ENCODE measurements around the gene COG8.
"Not testable (repeated sequence)": the region's sequence is repeated elsewhere in the genome, so short reads cannot be mapped to it uniquely, and the experiment has no call there.

GRCh38 chr16:69291657-69292056, 47.7 kb downstream of the COG8 start:
- not testable (repeated sequence) for TF ChIP-seq TAF1 (conservative IDR thresholded peaks at IDR 0.05); CTCF (IDR thresholded peaks at IDR 0.05; ENCODE audit: low read depth, low read length, missing input control)
